NB4 (cell line): ENCODE data around the gene LSM6.

Experiments used
- CTCF ChIP-seq: IDR thresholded peaks from one replicate; pipeline ENCODE4 v1.5.1; 2012; ENCODE audit warnings: low read depth, low read length
- MAX ChIP-seq: IDR thresholded peaks from 2 replicates; pipeline ENCODE4 v1.6.1; 2011; ENCODE audit warnings: low read depth, low read length
- MYC ChIP-seq: IDR thresholded peaks from 2 replicates; pipeline ENCODE4 v1.6.1; 2011; ENCODE audit warnings: low read depth, low read length
- POLR2A ChIP-seq: IDR thresholded peaks from 2 replicates; pipeline ENCODE4 v1.6.1; 2011; ENCODE audit warnings: mild to moderate bottlenecking; ENCODE audit not compliant: insufficient read length; ENCODE audit errors: extremely low read depth

GRCh38 chr4:146143888-146144287 is 31.6 kb upstream of the LSM6 start:
- TF ChIP-seq CTCF = no peak
- no peak for TF ChIP-seq MAX
- no peak for TF ChIP-seq POLR2A
- no peak for TF ChIP-seq MYC
